ENCODE data around the gene LGALS9. TPM values are rescaled to one million over a fixed set of nuclear protein-coding genes. Genes with fewer than 3 reads are reported as not detected.
"Not testable (repeated sequence)": the region's sequence is repeated elsewhere in the genome, so short reads cannot be mapped to it uniquely, and the experiment has no call there.

The LGALS9 gene
- polyA plus RNA-seq, 3 donors: 149 to 581 (median 149) TPM

DNA sequence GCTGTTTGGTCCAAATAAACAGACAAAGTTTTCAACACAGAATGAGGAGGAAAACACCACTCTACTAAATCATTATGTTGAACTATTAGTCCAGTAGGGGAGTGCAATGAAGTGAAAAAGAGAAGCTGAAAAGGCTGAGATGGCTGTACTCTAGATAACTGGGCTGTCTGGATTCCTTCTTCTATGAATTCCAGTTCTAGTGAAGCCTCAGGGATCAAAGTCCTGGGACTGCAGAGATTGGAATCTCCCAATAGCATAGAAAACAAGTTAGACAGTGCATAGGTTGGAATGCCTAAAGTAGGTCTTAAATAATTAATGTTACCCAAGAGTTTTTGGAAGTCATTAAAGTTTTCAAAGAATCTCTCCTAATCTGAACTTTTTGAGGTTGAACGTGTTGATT lies 59.9 kb downstream of the LGALS9 start:
- Histone ChIP-seq H3K27ac (ENCODE audit: low read depth in 1 of 2, low read length in 2 of 2) (no peak overlapping the region), H3K4me2 (replicated peaks; ENCODE audit: extremely low read depth, low read length, poor library complexity, severe bottlenecking) (no peak overlapping the region), H4K20me1 (ENCODE audit: insufficient read depth, low read length) (no peaks in the 10 kb centered on the region), H3K4me3 (replicated peaks in 1 of 3; ENCODE audit: low read depth in 2 of 3, low read length in 3 of 3) (no peak overlapping the region), H3K27me3 (ENCODE audit: control insufficient read depth in 2 of 2, insufficient read depth in 2 of 2, low read length in 2 of 2) (no peaks in the 10 kb centered on the region), H3K79me2 (ENCODE audit: insufficient read depth, low read length) (no peaks in the 10 kb centered on the region), H3K36me3 (replicated peaks in 1 of 2; ENCODE audit: control insufficient read depth in 1 of 2, insufficient read depth in 2 of 2, low read length in 2 of 2) (no peaks in the 10 kb centered on the region), H3K4me1 (ENCODE audit: control insufficient read depth in 1 of 2, insufficient read depth in 2 of 2, low read length in 2 of 2) (no peaks in the 10 kb centered on the region), H3K9me3 (replicated peaks in 1 of 2; ENCODE audit: control insufficient read depth in 1 of 2, insufficient read depth in 1 of 2, low read length in 2 of 2) (peaks cover 24 to 33% of the 10 kb centered on the region in 2 donors), H2AFZ (ENCODE audit: insufficient read depth, low read depth, low read length, poor library complexity, severe bottlenecking) (no peak overlapping the region), H3K9ac (ENCODE audit: insufficient read depth, low read length, poor library complexity, severe bottlenecking) (no peak overlapping the region)
- no peaks in the 10 kb centered on the region for H3K4me1 Mint-ChIP-seq
- intact Hi-C loops (cut with micrococcal nuclease): no loop called here
- H3K9me3 Mint-ChIP-seq: peaks cover 26 to 43% (median 32%) of the 10 kb centered on the region in 7 donors
- no peak for DNase-seq
- no peak overlapping the region for H3K27ac Mint-ChIP-seq
- TF ChIP-seq CTCF (IDR thresholded peaks at IDR 0.05): no peak
- no peaks in the 10 kb centered on the region for H3K36me3 Mint-ChIP-seq
- H3K4me3 Mint-ChIP-seq: no peak overlapping the region
- no CpG with 5 or more reads among the region's 1 CpG for WGBS (ENCODE audit: insufficient coverage)
- peaks cover 0 to 8% (median 1%) of the 10 kb centered on the region in 3 donors for H3K27me3 Mint-ChIP-seq (ENCODE audit: low read depth in 3 of 3)

DNA sequence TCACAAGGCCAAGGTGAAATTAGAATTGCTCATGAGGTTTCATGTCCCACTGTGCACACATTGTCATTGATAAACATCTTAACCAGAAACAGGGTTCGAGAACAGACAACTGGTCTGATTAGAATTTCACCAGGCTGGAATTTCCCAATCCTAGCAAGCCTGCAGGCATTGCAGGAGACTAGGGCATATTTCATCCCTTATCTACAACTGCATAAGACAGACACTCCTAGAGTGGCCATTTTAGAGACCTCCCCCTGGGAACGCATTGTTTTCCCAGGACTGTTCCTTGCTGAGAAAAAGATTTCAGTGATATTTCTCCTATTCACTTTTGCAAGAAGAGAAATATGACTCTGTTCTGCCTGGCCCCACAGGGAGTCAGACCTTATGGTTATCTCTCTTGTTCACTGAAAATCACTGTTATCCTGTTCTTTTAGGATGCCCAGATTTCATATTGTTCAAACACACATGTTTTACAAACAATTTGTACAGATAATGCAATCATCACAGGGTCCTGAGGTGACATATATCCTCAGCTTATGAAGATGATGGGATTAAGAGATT lies 64.3 kb downstream of the LGALS9 start:
- H3K4me1 ChIP-seq (ENCODE audit: control insufficient read depth in 1 of 2, insufficient read depth in 2 of 2, low read length in 2 of 2); H3K4me1 Mint-ChIP-seq; H3K27ac ChIP-seq (ENCODE audit: low read depth in 1 of 2, low read length in 2 of 2); H3K27me3 ChIP-seq (ENCODE audit: control insufficient read depth in 2 of 2, insufficient read depth in 2 of 2, low read length in 2 of 2); H3K4me2 ChIP-seq (replicated peaks; ENCODE audit: extremely low read depth, low read length, poor library complexity, severe bottlenecking); H3K4me3 ChIP-seq (replicated peaks in 1 of 3; ENCODE audit: low read depth in 2 of 3, low read length in 3 of 3); H3K27ac Mint-ChIP-seq; intact Hi-C loops (cut with micrococcal nuclease); H3K9ac ChIP-seq (ENCODE audit: insufficient read depth, low read length, poor library complexity, severe bottlenecking); DNase-seq; H3K27me3 Mint-ChIP-seq (ENCODE audit: low read depth in 3 of 3); H4K20me1 ChIP-seq (ENCODE audit: insufficient read depth, low read length); H2AFZ ChIP-seq (ENCODE audit: insufficient read depth, low read depth, low read length, poor library complexity, severe bottlenecking); H3K4me3 Mint-ChIP-seq; H3K36me3 ChIP-seq (replicated peaks in 1 of 2; ENCODE audit: control insufficient read depth in 1 of 2, insufficient read depth in 2 of 2, low read length in 2 of 2); H3K36me3 Mint-ChIP-seq; H3K79me2 ChIP-seq (ENCODE audit: insufficient read depth, low read length): not testable (repeated sequence)
- H3K9me3 ChIP-seq (replicated peaks in 1 of 2; ENCODE audit: control insufficient read depth in 1 of 2, insufficient read depth in 1 of 2, low read length in 2 of 2): peaks cover 24 to 37% of the 10 kb centered on the region in 2 donors
- H3K9me3 Mint-ChIP-seq: peaks cover 28 to 39% (median 35%) of the 10 kb centered on the region in 7 donors
- WGBS (ENCODE audit: insufficient coverage): 71% methylated on average over 1 of the region's 2 CpGs

Small RNAs within 50 kb of the gene (small RNA-seq; reads per million reads assigned to genes)
- gene AC015688.1 (ENCODE audit: insufficient read length, low read depth): not detected
- gene AC015688.2 (ENCODE audit: insufficient read length, low read depth): not detected
- not detected for gene AC015688.5 (ENCODE audit: insufficient read length, low read depth)
- not detected for gene CPDP1 (ENCODE audit: insufficient read length, low read depth)

Other genes with a start within 250 kb of the LGALS9 start
- 100 to 1,000 TPM in 1 of 3 donors, 1 to 10 TPM in 2; 1.2 to 111 (median 4.2) TPM for gene KSR1, start 174.7 kb upstream of the LGALS9 start, polyA plus RNA-seq
- not detected for gene NOS2, start 169.3 kb downstream of the LGALS9 start, polyA plus RNA-seq

Measured in CD14-positive monocyte (primary cell).